A549 (cell line): ENCODE data around the gene RAPGEFL1.

Experiments used
- CEBPB ChIP-seq, 2 experiments: fragments of >200 bp in 1 of 2; sonication (Bioruptor Twin) in 1 of 2; formaldehyde crosslinking in 1 of 2; IDR thresholded peaks; 2 replicates each; pipeline ENCODE4 v1.6.1; 2012 to 2016
- CHD2 ChIP-seq: fragments of 150-350 bp; IDR thresholded peaks from 2 replicates; pipeline ENCODE4 v1.6.1; 2014; ENCODE audit warnings: low read length; ENCODE audit not compliant: partially characterized antibody
- CTCF ChIP-seq: fragments of >200 bp; sonication (Bioruptor Twin); formaldehyde crosslinking; IDR thresholded peaks from 3 replicates; pipeline ENCODE4 v1.5.1; 2016
- FOSL2 ChIP-seq, 2 experiments: fragments of 450-650 bp in 1 of 2; fragments of >200 bp in 1 of 2; sonication (Bioruptor Twin) in 1 of 2; formaldehyde crosslinking; IDR thresholded peaks; 2 replicates each; pipeline versions ENCODE4 v1.5.0 to v1.6.1; 2016 to 2020; ENCODE audit warnings: mild to moderate bottlenecking in 1 of 2, moderate library complexity in 1 of 2
- FOXS1 ChIP-seq: fragments of 250-450 bp; sonication (Bioruptor Pico); IDR thresholded peaks from 2 replicates; pipeline ENCODE4 v1.5.0; 2020; ENCODE audit warnings: mild to moderate bottlenecking, moderate library complexity
- MAFK ChIP-seq: fragments of 450-650 bp; IDR thresholded peaks from 2 replicates; pipeline ENCODE4 v1.6.1; 2014; ENCODE audit not compliant: partially characterized antibody
- POLR2AphosphoS2 ChIP-seq: conservative IDR thresholded peaks from 2 replicates; pipeline ENCODE4 v1.6.1; 2012; ENCODE audit warnings: low read length, improper control_type of control experiment, inconsistent platforms
- RCOR1 ChIP-seq: fragments of 150-350 bp; IDR thresholded peaks from 2 replicates; pipeline ENCODE4 v1.6.1; 2014; ENCODE audit warnings: antibody characterized with exemption, low read length, low read depth
- REST ChIP-seq: fragments of 200-600 bp; sonication (generic); IDR thresholded peaks from 2 replicates; pipeline ENCODE4 v1.6.1; 2016; ENCODE audit warnings: antibody characterized with exemption, mild to moderate bottlenecking, moderate library complexity
- RFX5 ChIP-seq: fragments of 450-650 bp; IDR thresholded peaks from 2 replicates; pipeline ENCODE4 v1.7.1; 2014; ENCODE audit warnings: antibody characterized with exemption, mild to moderate bottlenecking, moderate library complexity
- RNF2 ChIP-seq: fragments of 200-600 bp; sonication (generic); IDR thresholded peaks from 2 replicates; pipeline ENCODE4 v1.6.1; 2016; ENCODE audit warnings: low read depth, mild to moderate bottlenecking, antibody characterized with exemption, moderate library complexity, borderline replicate concordance

- TF ChIP-seq RCOR1 (no peak), MAFK (no peak), FOSL2 (IDR thresholded peaks at IDR 0.05) (no peak), FOSL2 (CRISPR knock-in tag; IDR thresholded peaks at IDR 0.05) (no peak), CTCF (no peak), REST (no peak), RFX5 (no peak), CEBPB (IDR thresholded peaks at IDR 0.05) (no peak), RNF2 (no peak), FOXS1 (CRISPR knock-in tag) (no peak), POLR2AphosphoS2 (no peak), CHD2 (no peak)
Measured at GRCh38 chr17:40151414-40151963, 25.8 kb upstream of the RAPGEFL1 start.
